GM12878 (cell line): Measurements from ENCODE around the gene KIR3DL3.

Experiments used
- CTCF ChIP-seq, 3 experiments: IDR thresholded peaks in 2 of 3; conservative IDR thresholded peaks in 1 of 3; 2 replicates each; pipeline ENCODE4 v1.5.1; 2011; ENCODE audit warnings: low read depth in 3 of 3, low read length in 3 of 3, mild to moderate bottlenecking in 3 of 3, control low read depth in 2 of 3, moderate library complexity in 2 of 3, inconsistent platforms in 1 of 3, mixed read lengths in 1 of 3; ENCODE audit not compliant: control insufficient read depth in 2 of 3, insufficient read depth in 1 of 3; ENCODE audit errors: extremely low read depth in 1 of 3
- DPF2 ChIP-seq: fragments of 450-650 bp; IDR thresholded peaks from 2 replicates; pipeline ENCODE4 v1.6.1; 2017; ENCODE audit warnings: mild to moderate bottlenecking
- ESRRA ChIP-seq: IDR thresholded peaks from 2 replicates; pipeline ENCODE4 v1.6.1; 2012; ENCODE audit warnings: mild to moderate bottlenecking, low read length, improper control_type of control experiment
- MYC ChIP-seq: IDR thresholded peaks from 2 replicates; pipeline ENCODE4 v1.6.1; 2011; ENCODE audit warnings: mild to moderate bottlenecking, low read length, moderate library complexity, inconsistent platforms; ENCODE audit not compliant: insufficient read depth, insufficient replicate concordance, insufficient read length, severe bottlenecking
- POLR2A ChIP-seq: IDR thresholded peaks from 2 replicates; pipeline ENCODE4 v1.6.1; 2011; ENCODE audit warnings: low read depth, mild to moderate bottlenecking, low read length

DNA sequence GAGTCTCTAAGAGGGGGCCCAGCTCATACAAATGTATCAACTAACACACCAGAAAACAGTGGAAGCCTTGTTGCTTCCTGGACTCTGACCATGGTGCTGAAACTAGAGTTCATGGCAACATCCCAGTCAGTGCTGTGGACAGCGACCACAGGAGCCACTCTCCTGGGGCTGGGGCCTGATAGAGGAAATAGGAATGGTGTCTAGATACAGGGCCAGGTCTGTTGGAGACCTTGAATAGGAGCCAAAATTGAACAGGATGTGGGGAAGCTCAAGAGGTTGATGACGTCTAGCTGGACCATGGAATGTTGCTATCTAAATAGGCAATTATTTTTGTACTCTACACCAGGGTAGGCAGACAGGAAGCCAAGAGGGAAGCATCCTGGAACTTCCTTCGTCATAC, 39.7 kb upstream of the KIR3DL3 start:
- no peak for TF ChIP-seq ESRRA
- no peak for TF ChIP-seq POLR2A
- TF ChIP-seq MYC: no peak
- TF ChIP-seq CTCF (IDR thresholded peaks at IDR 0.05 in 2 of 3, conservative IDR thresholded peaks at IDR 0.05 in 1 of 3; ENCODE audit: control insufficient read depth in 2 of 3, extremely low read depth in 1 of 3, insufficient read depth in 1 of 3, low read depth in 3 of 3, low read length in 3 of 3): no peak
- no peak for TF ChIP-seq DPF2
